Heart left ventricle (tissue), 16 donors: ENCODE measurements around the gene GLDC. TPM values are rescaled to one million over a fixed set of nuclear protein-coding genes. Genes with fewer than 3 reads are reported as not detected.
A peak's percentile ranks its signal among the peaks of the same experiment; 100 is the strongest.

ENCODE experiments used
- ATAC-seq, 4 donors: fragments of 200-7000 bp; cut with Tn5 transposase; one replicate each; pipeline ENCODE4 v1.9.1; 2020 to 2022; ENCODE audit warnings: moderate library complexity in 4 of 4, mild to moderate bottlenecking in 3 of 4, moderate number of reproducible peaks in 1 of 4
- DNase-seq, 5 donors: peaks; one replicate each; pipeline ENCODE4 v3.0.0-alpha.2; 2020
- H3K27ac ChIP-seq, 12 donors: fragments of 200-600 bp; sonication (generic) in 4 of 12; one replicate each; pipeline versions ENCODE4 v1.5.0 to v1.8.0; 2016 to 2022; ENCODE audit warnings: mild to moderate bottlenecking in 2 of 12
- H3K27me3 ChIP-seq, 9 donors: fragments of 200-600 bp; sonication (generic) in 2 of 9; one replicate each; pipeline versions ENCODE4 v1.5.1 to v1.8.0; 2016 to 2022; ENCODE audit warnings: mild to moderate bottlenecking in 3 of 9
- H3K36me3 ChIP-seq, 9 donors: fragments of 200-600 bp; sonication (generic) in 2 of 9; one replicate each; pipeline versions ENCODE4 v1.5.0 to v1.8.0; 2018 to 2022; ENCODE audit warnings: mild to moderate bottlenecking in 2 of 9
- H3K4me1 ChIP-seq, 12 donors: fragments of 200-600 bp; sonication (generic) in 4 of 12; one replicate each; pipeline versions ENCODE4 v1.5.0 to v1.8.0; 2016 to 2022; ENCODE audit warnings: mild to moderate bottlenecking in 3 of 12
- H3K4me3 ChIP-seq, 12 donors: fragments of 200-600 bp; sonication (generic) in 4 of 12; one replicate each; pipeline versions ENCODE4 v1.5.0 to v1.8.0; 2017 to 2022; ENCODE audit warnings: mild to moderate bottlenecking in 9 of 12, moderate library complexity in 4 of 12
- H3K9me3 ChIP-seq, 12 donors: fragments of 200-600 bp; sonication (generic) in 4 of 12; one replicate each; pipeline versions ENCODE4 v1.5.0 to v1.8.0; 2016 to 2022; ENCODE audit warnings: mild to moderate bottlenecking in 1 of 12
- CTCF ChIP-seq, 12 donors: fragments of 200-600 bp; sonication (generic) in 4 of 12; IDR thresholded peaks; one replicate each; pipeline versions ENCODE4 v1.5.0 to v1.8.0; 2018 to 2022; ENCODE audit warnings: antibody characterized with exemption in 12 of 12, mild to moderate bottlenecking in 5 of 12
- POLR2A ChIP-seq, 2 donors: fragments of 450-650 bp; IDR thresholded peaks; one replicate each; pipeline ENCODE4 v1.6.1; 2017; ENCODE audit warnings: antibody characterized with exemption in 2 of 2, mild to moderate bottlenecking in 2 of 2, moderate library complexity in 2 of 2
- WGBS, 4 donors: extraction: QIAGEN DNeasy Blood & Tissue Kit in 2 of 4; methylation state at CpG; one replicate each; pipeline versions ENCODE4 v1.1.5 to v1.1.7; 2013 to 2018; 5-methylcytosine and 5-hydroxymethylcytosine counted together
- intact Hi-C, 10 donors: fragments of 100-400 bp; cut with DNase I; formaldehyde crosslinking; loops; one replicate each; pipeline versions ENCODE4 v1.11.1 to v1.14.2; 2022
- polyA plus RNA-seq, 2 donors: library from polyadenylated mRNA; stranded (reverse); fragments of 200-250 nt; gene quantifications; one replicate each; pipeline ENCODE4 v1.2.3, GENCODE V29; 2013
- total RNA-seq, 9 donors: library from RNA; depleted of rRNA in 2 of 9; stranded (reverse); fragments of >200 nt in 2 of 9; fragmentation: NEBNext Ultra II Directional in 3 of 9; extraction: Animal tissue kit (Norgen Biotek cat#: 25700) in 3 of 9; gene quantifications; one replicate each; pipeline versions ENCODE4 v1.1.0 to v1.2.4, GENCODE V29; 2016 to 2023
- donor health status: ischemic (EF 13 %, LVEDD 7.1; RV severe dilation, severe dysfunction).
- donor health status: healthy with polysubstance abuse.
- donor health status: DM: no; HTN: yes; CAD: no.
- donor health status: DM: no; HTN: no; CAD: no.
- donor health status: ischemic (EF 25% LVEDD 6.9; RV normal size, moderate dysfunction).
- donor health status: ischemic (EF 25% LVEDD 5.7; RV mildly dilated, moderate dysfunction).
- donor health status: healthy.
- donor health status: DM: yes; HTN: yes; CAD: no.
- donor health status: ischemic (EF 35%, LVEDD 5.7; RV mildly dilated, moderate dysfunction).
- donor health status: nonischemic (EF 11% LVEDD 7.7; RV severe dilation, severe dysfunction).
- donor health status: DM: yes; HTN: yes; CAD: no.
- donor health status: PGD.
- donor health status: ischemic (EF 29% LVEDD 5.4; RV normal size, mild dysfunction).
- donor health status: nonischemic (EF 23%, LVEDD 6.1; RV moderate dilation, normal function).

GLDC gene
- total and polyA plus RNA-seq, 11 donors, result 0.26 to 0.53 TPM; not detected in 9

- H3K4me3 ChIP-seq, result no peak overlapping the region
- intact Hi-C loops, result loop anchor here in 4 of 10 donors (10.0 kb wide), 3 partner anchors 84 to 144 kb away; partner anchors contain the start of gene UHRF2 (in 1 of the 4)
- peaks cover 0 to 99% (median 88%) of the 10 kb centered on the region in 9 donors for H3K36me3 ChIP-seq
- no peak overlapping the region for H3K27ac ChIP-seq
- no peaks in the 10 kb centered on the region for H3K9me3 ChIP-seq
- peaks cover 0 to 6% (median 0%) of the 10 kb centered on the region in 12 donors for H3K4me1 ChIP-seq
- ATAC-seq, result no peak
- TF ChIP-seq CTCF (IDR thresholded peaks at IDR 0.05) (no peak), POLR2A (IDR thresholded peaks at IDR 0.05) (no peak)
- DNase-seq, result no peak
- H3K27me3 ChIP-seq, result no peaks in the 10 kb centered on the region
- WGBS, 4 donors, result 92 to 100% (median 93%) methylated on average over 1 of the region's 1 CpG
Observed at GRCh38 chr9:6498982-6499381, 146.5 kb downstream of the GLDC start.

GRCh38 chr9:6495466-6495865, 150.1 kb downstream of the GLDC start:
- WGBS, 4 donors, result 90 to 95% (median 94%) methylated on average over 1 of the region's 1 CpG

DNA sequence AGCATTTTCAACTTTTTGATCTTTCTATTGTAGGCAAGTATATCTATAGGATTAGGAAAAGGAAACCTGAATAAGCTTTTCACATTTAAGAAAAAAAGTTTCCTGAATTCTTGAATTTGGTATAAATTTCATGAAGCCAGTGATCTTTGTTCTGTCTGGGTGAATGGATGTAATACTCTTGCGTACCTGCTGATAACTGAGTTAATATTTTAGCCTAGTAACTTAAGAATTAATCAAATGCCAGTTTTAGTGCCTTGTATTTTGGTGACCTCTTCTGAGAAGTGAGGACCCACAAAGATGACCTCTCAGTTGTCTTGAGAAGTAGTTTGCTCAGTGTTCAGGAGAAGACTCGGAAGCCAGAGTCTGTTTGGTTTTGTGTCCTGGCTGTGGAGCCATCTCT, 154.7 kb downstream of the GLDC start:
- 95 to 100% (median 100%) methylated on average over 2 of the region's 2 CpGs for WGBS, 4 donors
- ATAC-seq (no peak), DNase-seq (no peak)
- Histone ChIP-seq H3K4me1 (no peaks in the 10 kb centered on the region), H3K27me3 (no peaks in the 10 kb centered on the region), H3K4me3 (no peak overlapping the region), H3K36me3 (peaks cover 0 to 88% (median 65%) of the 10 kb centered on the region in 9 donors), H3K27ac (no peak overlapping the region), H3K9me3 (no peaks in the 10 kb centered on the region)
- intact Hi-C loops, result loop anchor here in 4 of 10 donors (10.0 kb wide), 3 partner anchors 76 to 136 kb away; partner anchors contain the start of gene UHRF2 (in 1 of the 4)
- TF ChIP-seq POLR2A (IDR thresholded peaks at IDR 0.05) (no peak), CTCF (IDR thresholded peaks at IDR 0.05) (no peak)

More at GRCh38 chr9:6495466-6495865, 150.1 kb downstream of the GLDC start:
- ATAC-seq (peak in 1 of 4 donors; percentile 42), DNase-seq (no peak)
- intact Hi-C loops, result loop anchor here in 4 of 10 donors (10.0 kb wide), 3 partner anchors 81 to 141 kb away; partner anchors contain the start of gene UHRF2 (in 1 of the 4)
- no peak overlapping the region for H3K4me3 ChIP-seq
- H3K36me3 ChIP-seq, result peaks cover 0 to 90% (median 67%) of the 10 kb centered on the region in 9 donors
- H3K27me3 ChIP-seq, result no peaks in the 10 kb centered on the region
- TF ChIP-seq CTCF (IDR thresholded peaks at IDR 0.05) (peak in 1 of 12 donors; percentile 6), POLR2A (IDR thresholded peaks at IDR 0.05) (no peak)
- no peaks in the 10 kb centered on the region for H3K4me1 ChIP-seq
- H3K9me3 ChIP-seq, result no peaks in the 10 kb centered on the region
- H3K27ac ChIP-seq, result no peak overlapping the region

DNA sequence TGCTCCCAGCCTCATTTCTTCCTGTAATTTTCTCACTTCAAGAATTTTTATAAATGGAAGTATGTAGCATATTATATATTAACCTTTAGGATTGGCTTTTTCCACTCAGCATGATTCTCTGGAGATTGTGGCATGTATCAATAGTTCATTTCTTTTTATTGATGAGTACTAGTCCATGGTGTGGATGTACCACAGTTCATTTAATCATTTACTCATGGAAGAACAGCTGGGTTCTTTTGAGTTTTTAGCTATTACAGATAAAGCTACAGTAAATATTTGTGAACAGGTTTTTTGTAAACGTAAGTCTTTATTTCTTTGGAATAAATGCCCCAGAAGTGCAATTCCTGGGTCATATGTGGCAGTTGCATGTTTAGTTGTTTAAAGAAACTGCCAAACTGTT, 156.4 kb downstream of the GLDC start:
- no peak for DNase-seq
- no peak overlapping the region for H3K4me3 ChIP-seq
- intact Hi-C loops, result loop anchor here in 3 of 10 donors (10.0 kb wide), 3 partner anchors 54 to 74 kb away; partner anchors contain the start of gene UHRF2 (in 1 of the 3)
- H3K9me3 ChIP-seq, result no peaks in the 10 kb centered on the region
- no peaks in the 10 kb centered on the region for H3K4me1 ChIP-seq
- TF ChIP-seq POLR2A (IDR thresholded peaks at IDR 0.05) (no peak), CTCF (IDR thresholded peaks at IDR 0.05) (no peak)
- no peaks in the 10 kb centered on the region for H3K27me3 ChIP-seq
- WGBS, 4 donors, result 95 to 100% (median 99%) methylated on average over 1 of the region's 1 CpG
- peaks cover 0 to 84% (median 61%) of the 10 kb centered on the region in 9 donors for H3K36me3 ChIP-seq
- no peak overlapping the region for H3K27ac ChIP-seq
- no peak for ATAC-seq
